BLaER1 treated with 17β-estradiol and CSF1 and Interleukin-3, amounts not matched to agents 10 nM and 100 nM (cell line): ENCODE data around the gene SLC2A14.
"Not testable (repeated sequence)": the region's sequence is repeated elsewhere in the genome, so short reads cannot be mapped to it uniquely, and the experiment has no call there.

Experiments
- H3K27ac ChIP-seq, 11 experiments: shearing (Covaris generic); formaldehyde crosslinking; 2 replicates each; pipeline ENCODE4 v1.8.1; 2022
- H3K27me3 ChIP-seq, 11 experiments: shearing (Covaris generic); formaldehyde crosslinking; 2 replicates each; pipeline ENCODE4 v1.8.1; 2022
- H3K36me3 ChIP-seq, 11 experiments: shearing (Covaris generic); formaldehyde crosslinking; 2 replicates each; pipeline ENCODE4 v1.8.1; 2022
- H3K4me1 ChIP-seq, 10 experiments: shearing (Covaris generic); formaldehyde crosslinking; 2 replicates each; pipeline ENCODE4 v1.8.1; 2022
- H3K4me2 ChIP-seq, 11 experiments: shearing (Covaris generic); formaldehyde crosslinking; 2 replicates each; pipeline ENCODE4 v1.8.1; 2022
- H3K4me3 ChIP-seq, 10 experiments: shearing (Covaris generic); formaldehyde crosslinking; 2 replicates each; pipeline ENCODE4 v1.8.1; 2022
- H3K9ac ChIP-seq, 11 experiments: shearing (Covaris generic); formaldehyde crosslinking; 2 replicates each; pipeline ENCODE4 v1.8.1; 2022
- H3K9me3 ChIP-seq, 11 experiments: shearing (Covaris generic); formaldehyde crosslinking; replicated peaks in 1 of 11; 2 replicates each; pipeline ENCODE4 v1.8.1; 2022
- H4K20me1 ChIP-seq, 11 experiments: shearing (Covaris generic); formaldehyde crosslinking; 2 replicates each; pipeline ENCODE4 v1.8.1; 2022
- Cebpa-rat ChIP-seq, 11 experiments: shearing (Covaris generic); IDR thresholded peaks; 2 replicates each; pipeline ENCODE4 v1.8.1; 2022

Gene SLC2A14

DNA sequence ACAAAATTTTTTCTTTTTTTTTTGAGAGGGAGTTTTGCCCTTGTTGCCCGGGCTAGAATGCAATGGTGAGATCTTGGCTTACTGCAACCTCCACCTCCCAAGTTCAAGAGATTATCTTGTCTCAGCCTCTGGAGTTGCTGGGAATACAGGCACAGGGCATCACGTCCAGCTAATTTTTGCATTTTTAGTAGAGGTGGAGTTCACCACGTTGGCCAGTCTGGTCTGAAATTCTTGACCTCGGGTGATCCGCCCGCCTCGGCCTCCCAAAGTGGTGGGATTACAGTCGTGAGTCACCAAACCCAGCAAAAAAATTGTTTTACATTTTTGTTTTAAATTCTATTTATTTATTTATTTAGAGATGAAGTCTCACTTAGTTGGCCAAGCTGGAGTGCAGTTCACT is 4.7 kb upstream of the SLC2A14 start:
- Histone ChIP-seq H3K27ac (no peak overlapping the region), H3K27me3 (no peaks in the 10 kb centered on the region), H3K4me3 (no peak overlapping the region), H3K36me3 (peaks cover 0 to 5% (median 0%) of the 10 kb centered on the region in 11 experiments; a peak in 4 of 22 replicates), H3K9me3 (peaks cover 7 to 31% (median 22%) of the 10 kb centered on the region in 11 experiments; a peak in 19 of 22 replicates), H3K9ac (no peak overlapping the region), H3K4me2 (no peak overlapping the region), H3K4me1 (peaks cover 0 to 6% (median 2%) of the 10 kb centered on the region in 10 experiments; a peak in 11 of 20 replicates), H4K20me1 (no peaks in the 10 kb centered on the region)
- no peak for TF ChIP-seq Cebpa-rat (IDR thresholded peaks at IDR 0.05)

DNA sequence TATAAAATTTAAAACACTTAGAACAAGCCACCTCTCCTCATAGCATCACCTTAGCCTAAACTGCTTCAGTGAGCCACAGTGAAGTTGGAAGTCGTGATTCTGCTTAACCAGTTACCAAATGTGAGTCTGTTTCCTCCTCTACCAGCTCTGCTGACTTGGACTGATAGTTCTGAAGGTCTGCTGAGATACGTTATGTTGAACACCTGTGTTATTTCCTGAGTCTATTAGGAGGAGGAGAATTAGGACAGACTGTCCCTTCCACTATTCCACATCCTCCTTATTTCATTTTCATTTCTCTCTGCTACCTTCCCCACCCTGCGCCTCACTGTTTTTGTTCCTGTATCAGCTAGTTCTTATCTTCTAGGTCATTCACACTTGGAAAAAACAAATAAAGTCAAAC is 2.4 kb downstream of the SLC2A14 start:
- no peaks in the 10 kb centered on the region for H3K36me3 ChIP-seq
- H3K4me2 ChIP-seq, result 0 out of 22 replicates have a peak overlapping the region, but pooled peaks of 1 of the 11 experiments have one; percentile 15
- H3K9me3 ChIP-seq, result peaks cover 7 to 20% (median 16%) of the 10 kb centered on the region in 11 experiments; a peak in 19 of 22 replicates
- no peaks in the 10 kb centered on the region for H4K20me1 ChIP-seq
- no peak overlapping the region for H3K9ac ChIP-seq
- H3K27me3 ChIP-seq, result no peaks in the 10 kb centered on the region
- no peak overlapping the region for H3K27ac ChIP-seq
- H3K4me3 ChIP-seq, result no peak overlapping the region
- peaks cover 0 to 23% (median 12%) of the 10 kb centered on the region in 10 experiments; a peak in 9 of 20 replicates for H3K4me1 ChIP-seq
- TF ChIP-seq Cebpa-rat (IDR thresholded peaks at IDR 0.05), result no peak

DNA sequence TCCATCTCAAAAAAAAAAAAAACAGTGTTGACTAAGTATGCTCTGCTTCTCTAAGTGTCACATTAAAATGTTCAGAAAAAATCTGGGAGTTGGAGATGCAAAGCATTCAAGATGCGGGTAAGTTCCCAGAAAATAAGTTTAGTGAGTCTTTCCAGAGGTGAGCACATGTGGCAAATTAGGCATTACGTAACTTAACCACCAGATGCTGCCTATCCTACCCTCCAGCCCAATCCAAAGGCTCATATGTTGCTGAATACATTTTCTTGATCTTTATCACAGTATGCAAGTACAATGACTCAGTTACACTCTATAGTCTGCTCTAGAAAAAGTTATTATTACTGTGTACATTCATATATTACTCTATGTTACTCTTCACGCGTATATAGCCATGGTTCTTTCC is 3.6 kb downstream of the SLC2A14 start:
- H3K9me3 ChIP-seq, result peaks cover 7 to 19% (median 16%) of the 10 kb centered on the region in 11 experiments; a peak in 19 of 22 replicates

DNA sequence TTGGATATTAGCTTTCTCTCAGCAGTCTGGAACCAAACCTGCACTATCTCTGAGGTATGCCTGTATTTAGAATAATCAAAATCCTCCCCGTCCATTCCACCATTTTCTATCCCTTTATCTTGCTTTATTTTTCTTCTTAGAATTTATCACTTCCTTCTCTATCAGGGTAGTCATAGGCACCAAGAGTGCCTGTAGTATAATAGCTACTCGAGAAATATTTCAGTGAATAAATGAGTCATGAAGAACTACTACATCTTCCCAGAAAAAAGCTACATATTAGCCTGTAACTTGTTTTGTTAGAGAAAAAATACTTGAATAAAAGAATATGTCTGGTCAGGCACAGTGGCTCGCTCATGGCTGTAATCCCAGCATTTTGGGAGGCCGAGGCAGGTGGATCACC is 4.3 kb downstream of the SLC2A14 start:
- Histone ChIP-seq H3K27me3 (no peaks in the 10 kb centered on the region), H3K9ac (no peak overlapping the region), H3K4me3 (no peak overlapping the region), H4K20me1 (no peaks in the 10 kb centered on the region), H3K36me3 (no peaks in the 10 kb centered on the region), H3K4me1 (peaks cover 10 to 41% (median 31%) of the 10 kb centered on the region in 10 experiments), H3K4me2 (no peak overlapping the region), H3K9me3 (peaks cover 7 to 14% (median 12%) of the 10 kb centered on the region in 11 experiments; a peak in 19 of 22 replicates), H3K27ac (no peak overlapping the region)
- no peak for TF ChIP-seq Cebpa-rat (IDR thresholded peaks at IDR 0.05)

More for the DNA sequence above, 3.6 kb downstream of the SLC2A14 start:
- Histone ChIP-seq H3K27me3 (no peaks in the 10 kb centered on the region), H3K4me3 (no peak overlapping the region), H4K20me1 (no peaks in the 10 kb centered on the region), H3K9ac (no peak overlapping the region), H3K27ac (no peak overlapping the region), H3K4me1 (peaks cover 3 to 34% (median 24%) of the 10 kb centered on the region in 10 experiments), H3K36me3 (no peaks in the 10 kb centered on the region), H3K4me2 (no peak overlapping the region)
- TF ChIP-seq Cebpa-rat (IDR thresholded peaks at IDR 0.05), result no peak

GRCh38 chr12:7864601-7865150 is 8.0 kb downstream of the SLC2A14 start:
- Histone ChIP-seq H3K27me3 (no peaks in the 10 kb centered on the region), H3K27ac (peak overlapping the region in 6 of 11 experiments; percentile 11 to 66 (median 54); a peak in 9 of 22 replicates), H3K9me3 (0 out of 22 replicates have a peak, but pooled peaks cover 0 to 6% (median 0%) of the 10 kb centered on the region in 11 experiments), H3K4me3 (no peak overlapping the region), H3K9ac (peak overlapping the region in 2 of 11 experiments; percentile 24 to 36; a peak in 4 of 22 replicates), H3K36me3 (no peaks in the 10 kb centered on the region), H3K4me2 (peak overlapping the region; percentile 26 to 79 (median 70); a peak in 19 of 22 replicates), H3K4me1 (peaks cover 23 to 70% (median 51%) of the 10 kb centered on the region in 10 experiments), H4K20me1 (no peaks in the 10 kb centered on the region)
- no peak for TF ChIP-seq Cebpa-rat (IDR thresholded peaks at IDR 0.05)

- not testable (repeated sequence) for H3K27me3 ChIP-seq, H3K9me3 ChIP-seq, H3K36me3 ChIP-seq, H3K4me3 ChIP-seq, H3K9ac ChIP-seq, H4K20me1 ChIP-seq
- Histone ChIP-seq H3K4me2 (peak overlapping the region in 10 of 11 experiments; percentile 2 to 79 (median 70); a peak in 15 of 22 replicates), H3K4me1 (peaks cover 27 to 75% (median 55%) of the 10 kb centered on the region in 10 experiments), H3K27ac (peak overlapping the region in 4 of 11 experiments; percentile 55 to 66 (median 58); a peak in 2 of 22 replicates)
Measured at GRCh38 chr12:7862814-7863348, 9.8 kb downstream of the SLC2A14 start.

GRCh38 chr12:7862301-7862700 is 10.4 kb downstream of the SLC2A14 start:
- not testable (repeated sequence) for H4K20me1 ChIP-seq, H3K36me3 ChIP-seq, H3K27ac ChIP-seq, H3K27me3 ChIP-seq, H3K4me2 ChIP-seq, H3K9me3 ChIP-seq, H3K9ac ChIP-seq, H3K4me3 ChIP-seq
- peaks cover 27 to 75% (median 55%) of the 10 kb centered on the region in 10 experiments for H3K4me1 ChIP-seq

DNA sequence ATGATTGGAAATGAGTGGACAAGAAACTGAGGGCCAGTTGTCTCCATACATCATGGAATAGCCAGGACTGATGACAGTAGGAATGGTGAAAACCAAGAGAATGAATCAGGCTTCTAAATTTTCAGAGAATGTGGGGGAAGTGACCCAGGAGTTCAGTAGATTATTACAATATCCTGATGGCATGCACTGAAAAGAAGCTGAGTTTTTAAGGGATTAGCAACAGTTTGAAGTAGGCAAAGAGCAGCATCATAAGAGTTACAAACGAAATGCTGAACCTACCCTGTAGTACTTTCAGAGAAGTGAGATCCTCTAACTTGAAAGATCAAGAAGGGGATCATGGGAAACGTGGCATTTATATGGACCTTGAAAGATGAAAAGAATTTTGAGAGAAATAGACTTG is 13.2 kb downstream of the SLC2A14 start:
- no peak for TF ChIP-seq Cebpa-rat (IDR thresholded peaks at IDR 0.05)
- peaks cover 24 to 56% (median 38%) of the 10 kb centered on the region in 10 experiments for H3K4me1 ChIP-seq
- peak overlapping the region in 3 of 11 experiments; percentile 12 to 47 (median 21); a peak in 3 of 22 replicates for H3K4me2 ChIP-seq
- no peaks in the 10 kb centered on the region for H3K27me3 ChIP-seq
- no peak overlapping the region for H3K27ac ChIP-seq
- no peaks in the 10 kb centered on the region for H3K36me3 ChIP-seq
- no peaks in the 10 kb centered on the region for H4K20me1 ChIP-seq
- no peak overlapping the region for H3K4me3 ChIP-seq
- H3K9me3 ChIP-seq, result 0 out of 22 replicates have a peak, but pooled peaks cover 0 to 6% (median 0%) of the 10 kb centered on the region in 11 experiments
- H3K9ac ChIP-seq, result no peak overlapping the region

DNA sequence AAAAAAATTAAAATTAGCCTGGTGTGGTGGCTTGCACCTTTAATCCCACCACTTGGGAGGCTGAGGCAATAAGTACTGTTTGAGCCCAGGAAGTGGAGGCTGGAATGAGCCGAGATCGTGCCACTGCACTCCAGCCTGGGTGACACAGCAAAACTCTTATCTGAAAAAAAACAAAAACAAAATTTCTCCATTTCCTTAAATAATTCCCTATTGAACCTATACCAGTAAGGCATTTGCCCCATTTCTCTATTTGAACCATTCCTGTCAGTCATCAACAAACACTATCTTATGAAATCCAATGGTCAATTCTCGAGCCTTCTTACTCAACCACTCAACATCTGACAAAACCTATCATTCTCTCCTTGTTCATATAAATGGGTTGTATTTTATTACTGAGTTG is 14.7 kb downstream of the SLC2A14 start:
- H3K4me1 ChIP-seq, result peaks cover 8 to 41% (median 22%) of the 10 kb centered on the region in 10 experiments; a peak in 18 of 20 replicates

More for the DNA sequence above, 14.7 kb downstream of the SLC2A14 start:
- 0 out of 22 replicates have a peak, but pooled peaks cover 0 to 6% (median 0%) of the 10 kb centered on the region in 11 experiments for H3K9me3 ChIP-seq
- no peak for TF ChIP-seq Cebpa-rat (IDR thresholded peaks at IDR 0.05)
- H3K27me3 ChIP-seq, result no peaks in the 10 kb centered on the region
- no peak overlapping the region for H3K4me2 ChIP-seq
- no peak overlapping the region for H3K4me3 ChIP-seq
- H3K9ac ChIP-seq, result no peak overlapping the region
- H3K36me3 ChIP-seq, result no peaks in the 10 kb centered on the region
- H3K27ac ChIP-seq, result no peak overlapping the region
- no peaks in the 10 kb centered on the region for H4K20me1 ChIP-seq
